Heart left ventricle (tissue), 13 donors: ENCODE data around the gene PEMT.

ENCODE experiments used
- POLR2A ChIP-seq, 2 donors: fragments of 450-650 bp; IDR thresholded peaks; one replicate each; pipeline ENCODE4 v1.6.1; 2017; ENCODE audit warnings: antibody characterized with exemption in 2 of 2, mild to moderate bottlenecking in 2 of 2, moderate library complexity in 2 of 2
- TF ChIP-seq, protein P1 (sequence below), 12 donors: fragments of 200-600 bp; sonication (generic) in 4 of 12; IDR thresholded peaks; one replicate each; pipeline versions ENCODE4 v1.5.0 to v1.8.0; 2018 to 2022; ENCODE audit warnings: antibody characterized with exemption in 12 of 12, mild to moderate bottlenecking in 5 of 12
- donor health status: ischemic (EF 13 %, LVEDD 7.1; RV severe dilation, severe dysfunction).
- donor health status: DM: no; HTN: yes; CAD: no.
- donor health status: DM: no; HTN: no; CAD: no.
- donor health status: ischemic (EF 25% LVEDD 6.9; RV normal size, moderate dysfunction).
- donor health status: ischemic (EF 25% LVEDD 5.7; RV mildly dilated, moderate dysfunction).
- donor health status: ischemic (EF 35%, LVEDD 5.7; RV mildly dilated, moderate dysfunction).
- donor health status: nonischemic (EF 11% LVEDD 7.7; RV severe dilation, severe dysfunction).
- donor health status: DM: yes; HTN: yes; CAD: no.
- donor health status: PGD.
- donor health status: ischemic (EF 29% LVEDD 5.4; RV normal size, mild dysfunction).
- donor health status: nonischemic (EF 23%, LVEDD 6.1; RV moderate dilation, normal function).

DNA sequence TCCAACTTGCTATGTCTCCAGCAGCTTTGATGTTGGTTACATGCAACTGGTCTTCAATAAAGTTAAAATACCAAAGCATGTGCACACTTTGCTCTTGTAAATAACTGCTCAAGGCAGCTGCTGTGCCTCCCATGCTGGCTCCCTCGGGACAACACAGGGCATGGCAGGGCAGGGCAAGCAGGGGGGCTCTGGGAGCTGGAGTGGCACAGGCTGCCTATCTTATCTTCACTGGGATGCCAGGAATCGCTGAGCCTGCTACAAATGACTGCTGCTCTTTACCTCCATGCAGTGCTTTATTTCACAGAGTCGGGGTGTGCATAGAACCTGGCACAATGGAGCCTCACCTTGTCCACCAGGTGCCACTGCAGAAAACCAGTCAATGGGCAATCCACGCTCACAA, 21.8 kb downstream of the PEMT start:
- TF ChIP-seq, protein P1, sequence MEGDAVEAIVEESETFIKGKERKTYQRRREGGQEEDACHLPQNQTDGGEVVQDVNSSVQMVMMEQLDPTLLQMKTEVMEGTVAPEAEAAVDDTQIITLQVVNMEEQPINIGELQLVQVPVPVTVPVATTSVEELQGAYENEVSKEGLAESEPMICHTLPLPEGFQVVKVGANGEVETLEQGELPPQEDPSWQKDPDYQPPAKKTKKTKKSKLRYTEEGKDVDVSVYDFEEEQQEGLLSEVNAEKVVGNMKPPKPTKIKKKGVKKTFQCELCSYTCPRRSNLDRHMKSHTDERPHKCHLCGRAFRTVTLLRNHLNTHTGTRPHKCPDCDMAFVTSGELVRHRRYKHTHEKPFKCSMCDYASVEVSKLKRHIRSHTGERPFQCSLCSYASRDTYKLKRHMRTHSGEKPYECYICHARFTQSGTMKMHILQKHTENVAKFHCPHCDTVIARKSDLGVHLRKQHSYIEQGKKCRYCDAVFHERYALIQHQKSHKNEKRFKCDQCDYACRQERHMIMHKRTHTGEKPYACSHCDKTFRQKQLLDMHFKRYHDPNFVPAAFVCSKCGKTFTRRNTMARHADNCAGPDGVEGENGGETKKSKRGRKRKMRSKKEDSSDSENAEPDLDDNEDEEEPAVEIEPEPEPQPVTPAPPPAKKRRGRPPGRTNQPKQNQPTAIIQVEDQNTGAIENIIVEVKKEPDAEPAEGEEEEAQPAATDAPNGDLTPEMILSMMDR (IDR thresholded peaks at IDR 0.05) = no peak
- TF ChIP-seq POLR2A (IDR thresholded peaks at IDR 0.05) = no peak
